Measurements from ENCODE around the gene FUT2.

Gene FUT2

DNA sequence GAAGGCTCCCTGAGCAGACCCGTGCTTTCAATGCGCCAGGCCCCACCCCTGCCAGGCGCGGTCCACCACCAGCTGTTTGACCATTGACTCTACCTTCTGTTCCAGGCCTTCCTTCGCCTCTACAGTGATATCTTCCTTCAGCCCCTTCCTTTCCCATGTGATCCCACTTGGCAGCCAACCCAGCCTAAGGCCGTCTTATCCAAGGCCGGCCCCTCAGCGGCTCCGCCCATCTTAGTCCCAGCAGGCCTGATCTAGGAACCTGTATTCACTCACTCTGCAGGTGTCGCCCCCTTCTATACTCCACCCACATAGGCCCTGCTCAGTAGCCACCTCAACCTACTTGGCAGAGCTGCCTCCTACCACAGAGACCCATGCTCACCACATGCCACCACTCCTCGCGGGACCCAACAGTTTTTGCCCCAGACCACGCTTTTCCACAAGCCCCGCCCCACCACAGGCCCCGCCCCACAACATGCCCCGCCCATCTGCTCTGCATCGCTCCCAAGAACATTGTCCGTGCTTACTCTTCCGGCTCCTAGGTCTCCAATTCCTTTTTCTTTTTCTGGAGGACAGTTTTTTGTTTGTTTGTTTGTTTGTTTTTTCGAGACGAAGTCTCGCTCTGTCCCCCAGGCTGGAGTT, 41.7 kb downstream of the FUT2 start:
- TF ChIP-seq, protein P1, sequence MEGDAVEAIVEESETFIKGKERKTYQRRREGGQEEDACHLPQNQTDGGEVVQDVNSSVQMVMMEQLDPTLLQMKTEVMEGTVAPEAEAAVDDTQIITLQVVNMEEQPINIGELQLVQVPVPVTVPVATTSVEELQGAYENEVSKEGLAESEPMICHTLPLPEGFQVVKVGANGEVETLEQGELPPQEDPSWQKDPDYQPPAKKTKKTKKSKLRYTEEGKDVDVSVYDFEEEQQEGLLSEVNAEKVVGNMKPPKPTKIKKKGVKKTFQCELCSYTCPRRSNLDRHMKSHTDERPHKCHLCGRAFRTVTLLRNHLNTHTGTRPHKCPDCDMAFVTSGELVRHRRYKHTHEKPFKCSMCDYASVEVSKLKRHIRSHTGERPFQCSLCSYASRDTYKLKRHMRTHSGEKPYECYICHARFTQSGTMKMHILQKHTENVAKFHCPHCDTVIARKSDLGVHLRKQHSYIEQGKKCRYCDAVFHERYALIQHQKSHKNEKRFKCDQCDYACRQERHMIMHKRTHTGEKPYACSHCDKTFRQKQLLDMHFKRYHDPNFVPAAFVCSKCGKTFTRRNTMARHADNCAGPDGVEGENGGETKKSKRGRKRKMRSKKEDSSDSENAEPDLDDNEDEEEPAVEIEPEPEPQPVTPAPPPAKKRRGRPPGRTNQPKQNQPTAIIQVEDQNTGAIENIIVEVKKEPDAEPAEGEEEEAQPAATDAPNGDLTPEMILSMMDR (IDR thresholded peaks at IDR 0.05; ENCODE audit: insufficient read depth, missing control alignments), result no peak
- DNase-seq (ENCODE audit: insufficient read length, low spot score) (no peak), FAIRE-seq (no peak)

DNA sequence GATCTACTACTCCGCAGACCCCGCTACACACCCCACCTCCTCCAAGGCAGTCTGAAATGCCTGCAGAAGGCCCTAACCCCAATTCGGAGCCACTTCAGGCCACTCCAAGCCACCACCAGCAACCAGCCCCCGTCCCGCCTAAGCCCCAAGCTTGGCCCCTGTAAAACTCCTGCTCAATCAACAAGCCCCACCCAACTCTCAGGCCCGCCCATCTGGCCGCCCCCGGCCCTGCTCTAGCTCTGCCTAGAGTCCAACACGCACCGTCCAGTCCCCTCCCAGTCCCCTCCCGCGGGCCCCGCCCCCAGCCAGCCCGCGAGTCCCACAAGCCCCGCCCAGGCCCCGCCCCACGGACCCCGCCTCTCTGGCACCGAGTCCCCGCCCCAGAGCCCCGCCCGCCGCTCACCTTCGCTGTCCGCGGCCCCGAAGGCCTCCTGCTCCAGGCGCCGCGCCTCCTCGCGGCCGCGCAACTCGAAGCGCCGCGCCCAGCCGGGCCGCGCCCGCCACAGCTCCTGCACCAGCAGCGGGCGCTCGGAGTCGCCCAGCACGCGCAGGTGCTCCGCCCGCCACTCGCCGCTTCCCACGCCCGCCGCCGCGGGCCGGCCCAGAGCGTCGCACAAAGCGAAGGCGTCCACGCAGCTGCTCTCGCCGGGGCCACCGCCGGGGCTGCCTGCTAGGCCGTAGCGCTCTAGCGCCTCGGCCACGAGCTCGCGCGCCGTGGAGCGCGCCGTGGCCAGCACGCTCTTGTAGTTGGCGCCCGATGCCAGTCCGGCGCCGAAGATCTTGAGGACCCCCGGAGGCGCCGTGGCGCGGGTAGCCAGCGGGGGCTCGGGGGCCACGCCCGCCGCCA, 43.0 kb downstream of the FUT2 start:
- TF ChIP-seq, protein P1 (IDR thresholded peaks at IDR 0.05; ENCODE audit: insufficient read depth, missing control alignments), result peak; percentile 52
- FAIRE-seq (no peak), DNase-seq (ENCODE audit: insufficient read length, low spot score) (peak; percentile 98)

DNA sequence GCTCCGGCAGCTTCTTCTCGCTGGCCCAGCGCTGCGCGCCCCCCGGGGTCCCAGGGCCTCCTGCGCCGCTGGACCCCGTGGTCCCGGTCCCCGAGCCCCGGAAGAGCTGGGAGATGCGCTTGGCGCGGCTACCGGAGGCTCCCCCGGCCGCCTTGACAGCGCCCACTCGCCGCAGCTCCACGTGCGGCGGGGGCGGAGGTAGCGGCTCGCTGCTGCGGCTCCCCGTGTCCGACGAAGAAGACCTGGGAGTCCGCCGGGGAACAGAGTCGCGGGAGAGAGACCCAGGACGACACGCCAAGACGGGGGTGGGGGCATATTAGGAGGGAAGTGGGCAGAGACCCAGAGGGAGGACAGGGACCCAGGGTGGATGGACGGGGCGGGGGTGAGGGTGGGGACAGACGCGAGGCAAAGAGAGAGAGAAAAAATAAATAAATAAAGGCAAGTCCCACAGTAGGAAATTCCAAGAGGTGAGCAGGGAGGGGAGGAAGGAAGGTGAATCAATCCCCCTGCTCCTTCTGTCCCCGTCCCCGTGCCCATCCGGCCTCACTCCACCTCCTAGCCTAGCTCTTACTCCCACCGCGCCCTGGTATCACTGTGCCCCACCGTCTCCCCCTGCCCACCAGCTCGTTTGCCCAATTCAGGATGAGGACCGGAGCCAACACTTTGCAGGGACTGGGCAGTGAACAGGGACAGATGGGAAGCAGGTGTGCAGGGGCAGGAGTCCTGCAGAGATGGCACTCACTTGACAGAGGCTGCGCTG, 43.8 kb downstream of the FUT2 start:
- no peak for DNase-seq (ENCODE audit: insufficient read length, low spot score)
- TF ChIP-seq, protein P1 (IDR thresholded peaks at IDR 0.05; ENCODE audit: insufficient read depth, missing control alignments), result no peak

DNA sequence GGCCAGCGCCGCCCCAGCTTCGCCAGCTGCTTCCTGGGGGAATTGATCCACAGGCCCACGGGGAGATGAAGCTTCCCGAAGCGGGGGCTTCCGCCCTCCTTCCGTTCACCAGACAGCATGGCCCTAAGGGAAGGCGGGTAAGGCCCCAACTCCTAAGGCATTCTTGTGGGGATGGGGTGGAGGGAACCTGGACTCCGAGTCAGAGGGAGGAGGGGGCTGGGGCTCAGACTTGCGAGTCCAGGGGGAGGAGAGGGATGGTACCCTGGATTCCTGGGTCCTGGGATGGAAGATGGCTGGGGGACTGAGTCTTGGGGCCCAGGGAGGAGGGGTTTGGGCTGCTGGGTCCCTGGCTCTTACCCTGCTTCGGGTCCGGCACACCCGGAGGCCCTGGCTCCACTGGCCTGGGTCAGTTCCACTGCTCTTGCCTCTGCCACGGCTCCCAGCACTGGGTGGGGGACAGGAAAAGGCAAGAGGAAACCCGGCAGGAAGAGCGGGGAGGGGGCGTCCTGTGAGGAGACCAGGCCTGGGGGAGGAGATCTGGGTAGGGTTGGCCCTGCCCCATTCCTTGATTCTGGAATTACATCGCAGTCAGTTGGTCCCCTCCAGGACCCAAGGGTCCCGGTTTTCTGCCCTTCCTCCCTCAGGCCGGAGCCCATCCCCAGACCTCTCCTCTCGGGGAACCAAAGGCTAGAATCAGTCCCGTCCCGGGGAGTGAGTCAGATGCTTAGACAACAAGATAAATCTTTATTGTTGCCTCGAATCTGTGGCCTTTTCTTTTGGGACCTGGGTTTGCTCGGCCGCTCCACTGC, 44.6 kb downstream of the FUT2 start, which contains the start of gene RASIP1:
Gene RASIP1 (minus strand): TSS at position 447 of the 809 bp plus-strand sequence. CDS start 328 bp downstream, at position 119.
- TF ChIP-seq, protein P1 (IDR thresholded peaks at IDR 0.05; ENCODE audit: insufficient read depth, missing control alignments), result no peak
- FAIRE-seq (no peak), DNase-seq (ENCODE audit: insufficient read length, low spot score) (no peak)

More for the DNA sequence above, 43.8 kb downstream of the FUT2 start:
- FAIRE-seq, result no peak

DNA sequence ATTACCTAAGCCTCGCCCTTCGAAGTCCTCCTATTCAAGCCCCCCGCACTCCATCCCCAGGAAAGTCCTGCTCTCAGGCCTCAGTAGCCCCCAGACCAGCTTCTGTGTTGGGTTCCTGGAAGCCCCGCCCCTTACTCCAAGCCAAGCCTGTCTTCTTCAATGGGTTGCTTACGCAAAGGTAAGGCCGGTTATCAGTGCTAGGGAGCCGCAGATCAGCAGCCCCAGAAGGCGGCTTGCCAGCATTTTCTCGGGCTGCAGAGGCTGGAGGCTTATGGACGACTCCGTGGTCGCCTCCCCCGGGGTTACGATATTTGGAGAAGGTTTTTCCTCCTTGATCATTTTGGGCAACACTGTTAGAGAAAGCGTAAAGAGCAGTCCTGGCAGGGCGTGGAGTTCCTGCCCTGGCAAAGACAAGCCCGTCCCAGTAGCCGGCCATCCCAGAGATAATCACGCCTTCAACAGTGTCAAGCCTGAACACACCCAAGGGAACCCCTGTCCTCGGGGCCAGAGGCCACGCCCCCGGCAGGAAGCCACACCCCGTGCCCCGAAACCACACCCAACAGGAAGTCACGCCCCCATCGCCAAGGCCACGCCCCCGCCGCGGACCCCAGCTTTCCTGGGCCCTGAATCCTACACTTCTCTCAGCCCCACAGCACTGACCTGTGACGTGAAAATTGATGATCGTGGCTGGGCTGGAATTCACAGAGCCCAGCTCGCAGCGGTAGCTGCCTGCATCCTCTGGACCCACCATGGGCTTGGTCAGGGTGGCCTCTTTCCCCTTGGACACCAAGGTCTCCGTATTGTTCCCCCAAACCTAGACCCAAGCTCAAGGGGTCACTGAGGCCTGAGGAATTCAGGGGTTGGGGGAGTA, 45.6 kb downstream of the FUT2 start:
- DNase-seq (ENCODE audit: insufficient read length, low spot score) (no peak), FAIRE-seq (no peak)
- TF ChIP-seq, protein P1 (IDR thresholded peaks at IDR 0.05; ENCODE audit: insufficient read depth, missing control alignments), result no peak

DNA sequence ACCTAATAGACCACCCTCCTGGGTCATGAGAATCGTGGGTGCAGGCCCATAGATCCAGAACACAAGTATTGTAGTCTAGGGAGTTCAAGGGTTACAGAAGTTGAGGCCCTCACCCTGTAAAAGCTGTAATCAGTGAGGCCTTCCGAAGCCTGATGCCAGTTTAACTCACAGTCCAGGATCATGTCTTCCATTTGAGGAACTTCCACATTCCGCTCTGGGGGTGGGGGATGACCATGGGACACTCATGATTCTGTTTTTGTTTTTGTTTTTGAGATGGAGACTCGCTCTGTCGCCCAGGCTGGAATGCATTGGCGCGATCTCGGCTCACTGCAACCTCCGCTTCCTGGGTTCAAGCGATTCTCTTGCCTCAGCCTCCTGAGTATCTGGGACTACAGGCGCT, 46.3 kb downstream of the FUT2 start:
- TF ChIP-seq, protein P1 (IDR thresholded peaks at IDR 0.05; ENCODE audit: insufficient read depth, missing control alignments), result no peak
- FAIRE-seq (no peak), DNase-seq (ENCODE audit: insufficient read length, low spot score) (no peak)
